Common myeloid progenitor, CD34-positive (primary cell): ENCODE data around the gene ACBD7.

ENCODE experiments used
- CTCF ChIA-PET: fragments of 350-600 bp; sonication (Branson Sonifier 250); formaldehyde crosslinking; loops from one replicate; lab custom pipeline; 2021; ENCODE audit warnings: antibody characterized with exemption; lab: Charles Lee
- POLR2A ChIA-PET: fragments of 350-600 bp; sonication (Branson Sonifier 250); formaldehyde crosslinking; loops from one replicate; lab custom pipeline; 2021; ENCODE audit warnings: antibody characterized with exemption; lab: Charles Lee
- DNase-seq, 3 donors: peaks; one replicate each; pipeline versions ENCODE4 v3.0.0 to v3.0.0-alpha.2; 2013
- H3K27ac ChIP-seq, 2 experiments: 1 replicate in 1 of 2; 2 replicates in 1 of 2; pipeline ENCODE4 v1.7.0; 2013; ENCODE audit warnings: inconsistent platforms in 2 of 2, low read length in 2 of 2, mild to moderate bottlenecking in 2 of 2, low read depth in 1 of 2, moderate library complexity in 1 of 2; ENCODE audit not compliant: severe bottlenecking in 2 of 2, insufficient read depth in 1 of 2, poor library complexity in 1 of 2
- H3K27me3 ChIP-seq, 5 experiments: replicated peaks in 2 of 5; 1 replicate in 3 of 5; 2 replicates in 2 of 5; pipeline versions ENCODE4 v1.6.1 to v1.7.0; 2013; ENCODE audit warnings: low read length in 4 of 5, mild to moderate bottlenecking in 2 of 5, moderate library complexity in 2 of 5, inconsistent platforms in 1 of 5; ENCODE audit not compliant: insufficient read depth in 5 of 5, control insufficient read depth in 4 of 5
- H3K36me3 ChIP-seq, 4 experiments: 1 replicate in 2 of 4; 2 replicates in 2 of 4; pipeline versions ENCODE4 v1.6.1 to v1.7.0; 2013; ENCODE audit warnings: low read length in 3 of 4, control low read depth in 1 of 4, mild to moderate bottlenecking in 1 of 4; ENCODE audit not compliant: control insufficient read depth in 4 of 4, insufficient read depth in 4 of 4
- H3K4me1 ChIP-seq, 4 experiments: 1 replicate in 3 of 4; 2 replicates in 1 of 4; pipeline versions ENCODE4 v1.6.1 to v1.7.1; 2013; ENCODE audit warnings: low read length in 3 of 4, mild to moderate bottlenecking in 3 of 4, control low read depth in 1 of 4, inconsistent platforms in 1 of 4, moderate library complexity in 1 of 4; ENCODE audit not compliant: control insufficient read depth in 4 of 4, insufficient read depth in 4 of 4; ENCODE audit errors: control extremely low read depth in 1 of 4
- H3K4me3 ChIP-seq, 7 experiments: 1 replicate in 4 of 7; 2 replicates in 3 of 7; pipeline versions ENCODE4 v1.5.1 to v1.7.0; 2013; ENCODE audit warnings: mild to moderate bottlenecking in 7 of 7, low read length in 6 of 7, moderate library complexity in 6 of 7, inconsistent platforms in 2 of 7, low read depth in 2 of 7, control low read depth in 1 of 7; ENCODE audit not compliant: insufficient read depth in 4 of 7, control insufficient read depth in 1 of 7; ENCODE audit errors: extremely low read depth in 1 of 7
- H3K9me3 ChIP-seq, 5 experiments: 1 replicate in 4 of 5; 2 replicates in 1 of 5; pipeline versions ENCODE4 v1.6.1 to v1.7.1; 2013; ENCODE audit warnings: low read length in 4 of 5, mild to moderate bottlenecking in 2 of 5, inconsistent platforms in 1 of 5, low read depth in 1 of 5, moderate library complexity in 1 of 5; ENCODE audit not compliant: control insufficient read depth in 4 of 5, insufficient read depth in 2 of 5; ENCODE audit errors: control extremely low read depth in 1 of 5
- WGBS: methylation state at CpG from one replicate; pipeline ENCODE4 v1.1.5; 2013; ENCODE audit not compliant: insufficient coverage; 5-methylcytosine and 5-hydroxymethylcytosine counted together

The ACBD7 gene

DNA sequence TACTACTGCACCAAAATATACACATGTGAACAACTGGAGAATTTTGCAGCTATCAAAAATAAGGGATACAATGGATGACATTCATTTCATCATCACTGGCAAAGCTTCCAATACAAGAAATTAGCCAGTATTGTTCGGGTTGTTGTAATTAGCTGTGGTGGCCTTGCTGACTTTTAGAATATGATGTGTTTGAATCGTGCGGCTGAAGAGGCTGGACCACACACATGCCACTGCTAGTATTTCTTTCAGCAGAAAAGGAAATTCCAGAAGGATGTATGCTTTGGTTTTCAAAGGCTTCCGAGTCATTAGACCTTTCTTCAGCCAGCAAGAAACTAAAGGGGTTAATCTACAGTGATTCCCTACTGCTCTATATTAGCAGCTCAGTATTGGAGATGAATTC is 25.2 kb upstream of the ACBD7 start:
- H3K4me1 ChIP-seq, result peaks cover 0 to 1% (median 0%) of the 10 kb centered on the region in 4 experiments
- H3K4me3 ChIP-seq, result no peak overlapping the region
- H3K27me3 ChIP-seq, result no peaks in the 10 kb centered on the region
- POLR2A ChIA-PET, result no interaction called here
- WGBS, result 94% methylated on average over 3 of the region's 4 CpGs
- H3K27ac ChIP-seq, result no peak overlapping the region
- peaks cover 6 to 43% (median 14%) of the 10 kb centered on the region in 4 experiments for H3K36me3 ChIP-seq
- H3K9me3 ChIP-seq, result peaks cover 0 to 5% (median 0%) of the 10 kb centered on the region in 5 experiments
- no peak for DNase-seq
- CTCF ChIA-PET, result interaction anchor here (1.2 kb wide), 1 partner anchor 14 kb away, joined by 3 read pairs; no protein-coding TSS in a partner anchor

GRCh38 chr10:15112657-15113056 is 24.1 kb upstream of the ACBD7 start:
- H3K9me3 ChIP-seq, result peaks cover 0 to 5% (median 0%) of the 10 kb centered on the region in 5 experiments
- no peaks in the 10 kb centered on the region for H3K27me3 ChIP-seq
- H3K4me1 ChIP-seq, result no peaks in the 10 kb centered on the region
- 100% methylated on average over 13 of the region's 13 CpGs for WGBS
- H3K36me3 ChIP-seq, result peaks cover 9 to 44% (median 12%) of the 10 kb centered on the region in 4 experiments
- no peak overlapping the region for H3K4me3 ChIP-seq
- H3K27ac ChIP-seq, result no peak overlapping the region
- ChIA-PET CTCF (no interaction called here), POLR2A (no interaction called here)
- DNase-seq, result no peak

- Histone ChIP-seq H3K4me3 (no peak overlapping the region), H3K4me1 (no peaks in the 10 kb centered on the region), H3K9me3 (no peaks in the 10 kb centered on the region), H3K27ac (no peak overlapping the region), H3K27me3 (no peaks in the 10 kb centered on the region), H3K36me3 (peaks cover 14 to 51% (median 34%) of the 10 kb centered on the region in 4 experiments)
- POLR2A ChIA-PET, result interaction anchor here (0.6 kb wide), 1 partner anchor 67 kb away, joined by 3 read pairs; no protein-coding TSS in a partner anchor
- 72% methylated on average over 5 of the region's 8 CpGs for WGBS
- CTCF ChIA-PET, result interaction anchor here (0.7 to 1.7 kb wide), 9 partner anchors 11 to 608 kb away, joined by 3 to 9 read pairs (median 4); partner anchors contain the start of gene NMT2
- peak; percentile 62 to 76 (median 65) for DNase-seq
These were observed 17.9 kb upstream of the ACBD7 start for GRCh38 chr10:15106352-15107013.

DNA sequence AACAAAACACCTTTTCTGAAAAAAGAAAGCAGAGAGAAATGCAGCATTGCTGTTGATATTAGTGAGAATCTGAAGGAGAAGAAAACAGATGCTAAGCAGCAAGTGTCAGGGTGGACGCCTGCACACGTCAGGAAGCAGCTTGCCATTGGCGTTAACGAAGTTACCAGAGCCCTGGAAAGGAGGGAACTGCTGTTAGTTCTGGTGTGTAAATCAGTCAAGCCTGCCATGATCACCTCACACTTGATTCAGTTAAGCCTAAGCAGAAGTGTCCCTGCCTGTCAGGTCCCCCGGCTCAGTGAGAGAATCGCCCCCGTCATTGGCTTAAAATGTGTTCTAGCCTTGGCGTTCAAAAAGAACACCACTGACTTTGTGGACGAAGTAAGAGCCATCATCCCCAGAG is 14.9 kb upstream of the ACBD7 start:
- Histone ChIP-seq H3K9me3 (no peaks in the 10 kb centered on the region), H3K4me1 (peaks cover 0 to 9% (median 6%) of the 10 kb centered on the region in 4 experiments), H3K27me3 (no peaks in the 10 kb centered on the region), H3K4me3 (no peak overlapping the region), H3K27ac (no peak overlapping the region), H3K36me3 (peaks cover 14 to 63% (median 32%) of the 10 kb centered on the region in 4 experiments)
- WGBS, result 95% methylated on average over 8 of the region's 9 CpGs
- CTCF ChIA-PET, result no interaction called here
- POLR2A ChIA-PET, result no interaction called here
- DNase-seq, result no peak

- ChIA-PET CTCF (interaction anchor here (0.9 to 1.2 kb wide), 3 partner anchors 10 to 27 kb away, joined by 3 read pairs; no protein-coding TSS in a partner anchor), POLR2A (no interaction called here)
- H3K36me3 ChIP-seq, result peaks cover 4 to 41% (median 20%) of the 10 kb centered on the region in 4 experiments
- no peaks in the 10 kb centered on the region for H3K27me3 ChIP-seq
- no peaks in the 10 kb centered on the region for H3K9me3 ChIP-seq
- 100% methylated on average over 4 of the region's 4 CpGs for WGBS
- peaks cover 0 to 22% (median 19%) of the 10 kb centered on the region in 4 experiments for H3K4me1 ChIP-seq
- H3K4me3 ChIP-seq, result no peak overlapping the region
- no peak for DNase-seq
- H3K27ac ChIP-seq, result peak overlapping the region in 1 of 2 experiments; percentile 12
These were observed 11.3 kb upstream of the ACBD7 start for GRCh38 chr10:15099886-15100285.

- peak within 1 kb of the TSS; percentile 97 to 99 for H3K27ac ChIP-seq
- H3K9me3 ChIP-seq, result no peaks in the 10 kb centered on the region
- ChIA-PET POLR2A (interaction anchor here (0.5 to 0.7 kb wide), 2 partner anchors 25 to 196 kb away, joined by 3 to 4 read pairs; no protein-coding TSS in a partner anchor), CTCF (interaction anchor here (1.4 kb wide), 1 partner anchor 12 kb away, joined by 3 read pairs; no protein-coding TSS in a partner anchor)
- under 1% methylated on average over 67 of the region's 84 CpGs for WGBS
- peak within 1 kb of the TSS; percentile 78 to 93 (median 89) for H3K4me3 ChIP-seq
- H3K27me3 ChIP-seq, result no peaks in the 10 kb centered on the region
- peak; percentile 89 to 96 (median 94) for DNase-seq
- peaks cover 0 to 22% (median 19%) of the 10 kb centered on the region in 4 experiments for H3K4me1 ChIP-seq
- H3K36me3 ChIP-seq, result peaks cover 0 to 18% (median 5%) of the 10 kb centered on the region in 4 experiments
These were observed 8.6 kb upstream of the ACBD7 start, which contains the start of gene RPP38 for GRCh38 chr10:15097011-15097812. Gene RPP38, plus strand, starts transcription at chr10:15097355. Its CDS starts 5,960 bp downstream, at chr10:15103315.
